ENCODE data around the gene MYDGF.

GRCh38 chr19:4694211-4694987, 24.3 kb upstream of the MYDGF start:
- no peak for TF ChIP-seq CTCF (IDR thresholded peaks at IDR 0.05)
- no peak for TF ChIP-seq POLR2A (IDR thresholded peaks at IDR 0.05)

Measured in esophagus squamous epithelium (tissue), 4 donors.